HG02678 (cell line): ENCODE measurements around the gene ZBTB8OS.
"Not testable (repeated sequence)": the region's sequence is repeated elsewhere in the genome, so short reads cannot be mapped to it uniquely, and the experiment has no call there.

Experiments used
- ATAC-seq: cut with Tn5 transposase; IDR thresholded peaks from one replicate; pipeline ENCODE4 v1.9.1; 2021; ENCODE audit warnings: mild to moderate bottlenecking, moderate library complexity; ENCODE audit not compliant: unreplicated experiment

Gene ZBTB8OS

DNA sequence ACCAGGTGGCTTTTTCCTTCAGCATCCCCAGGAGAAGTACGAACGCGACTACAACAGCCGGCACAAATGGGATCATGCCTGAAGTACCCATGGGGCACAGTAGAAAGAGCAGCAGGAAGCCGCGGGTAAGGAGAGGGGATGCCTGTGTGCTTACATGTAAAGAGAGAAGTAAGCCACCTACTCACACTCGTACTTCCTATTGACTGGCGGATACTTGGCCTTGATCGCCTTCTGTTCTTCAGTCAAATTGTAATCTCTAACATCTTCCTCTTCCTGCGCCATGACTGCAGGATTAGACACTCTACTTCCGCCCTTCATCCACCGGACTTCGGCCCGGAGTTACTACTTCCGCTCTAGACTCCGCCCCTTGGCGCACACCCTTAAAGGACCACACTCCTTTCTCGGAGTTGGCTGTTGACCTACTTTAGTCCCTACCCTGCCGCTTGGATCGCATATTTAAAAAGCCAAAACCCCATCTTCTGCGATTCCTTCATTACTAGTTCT is at the start of gene ZBTB8OS:
ZBTB8OS (minus strand) TSS at position 303 of the 504 bp plus-strand sequence; CDS start at position 282, 21 bp downstream.
- ATAC-seq, result peak; percentile 60

DNA sequence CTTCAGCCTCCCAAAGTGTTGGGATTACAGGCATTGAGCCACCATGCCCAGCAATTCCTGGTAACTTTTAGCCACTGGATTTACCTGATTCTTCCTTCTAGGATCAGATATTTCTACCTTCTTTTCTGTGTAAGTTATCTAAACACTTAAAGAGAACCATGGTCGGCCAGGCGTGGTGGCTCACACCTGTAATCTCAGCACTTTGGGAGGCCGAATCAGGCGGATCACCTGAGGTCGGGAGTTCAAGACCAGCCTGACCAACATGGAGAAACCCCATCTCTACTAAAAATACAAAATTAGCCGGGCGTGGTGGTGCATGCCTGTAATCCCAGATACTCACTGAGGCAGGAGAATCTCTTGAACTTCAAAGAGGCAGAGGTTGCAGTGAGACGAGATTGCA is 46.6 kb upstream of the ZBTB8OS start:
- not testable (repeated sequence) for ATAC-seq

DNA sequence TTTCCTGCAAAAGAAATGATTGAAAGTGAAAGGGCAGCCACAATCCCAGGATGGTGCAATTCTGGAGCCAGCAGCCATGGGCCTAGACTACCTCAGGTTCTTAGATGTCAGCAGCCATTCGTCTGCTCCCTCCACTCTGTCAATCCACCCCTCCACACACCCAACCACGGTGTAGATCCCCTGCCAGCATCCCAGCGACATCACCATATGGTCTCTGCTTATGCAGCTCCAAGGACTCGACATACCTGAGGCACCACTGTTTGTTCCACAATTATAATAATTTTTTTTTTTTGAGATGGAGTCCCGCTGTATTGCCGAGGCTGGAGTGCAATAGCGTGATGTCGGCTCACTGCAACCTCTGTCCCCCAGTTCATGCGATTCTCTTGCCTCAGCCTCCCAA is 45.7 kb upstream of the ZBTB8OS start:
- ATAC-seq, result no peak

DNA sequence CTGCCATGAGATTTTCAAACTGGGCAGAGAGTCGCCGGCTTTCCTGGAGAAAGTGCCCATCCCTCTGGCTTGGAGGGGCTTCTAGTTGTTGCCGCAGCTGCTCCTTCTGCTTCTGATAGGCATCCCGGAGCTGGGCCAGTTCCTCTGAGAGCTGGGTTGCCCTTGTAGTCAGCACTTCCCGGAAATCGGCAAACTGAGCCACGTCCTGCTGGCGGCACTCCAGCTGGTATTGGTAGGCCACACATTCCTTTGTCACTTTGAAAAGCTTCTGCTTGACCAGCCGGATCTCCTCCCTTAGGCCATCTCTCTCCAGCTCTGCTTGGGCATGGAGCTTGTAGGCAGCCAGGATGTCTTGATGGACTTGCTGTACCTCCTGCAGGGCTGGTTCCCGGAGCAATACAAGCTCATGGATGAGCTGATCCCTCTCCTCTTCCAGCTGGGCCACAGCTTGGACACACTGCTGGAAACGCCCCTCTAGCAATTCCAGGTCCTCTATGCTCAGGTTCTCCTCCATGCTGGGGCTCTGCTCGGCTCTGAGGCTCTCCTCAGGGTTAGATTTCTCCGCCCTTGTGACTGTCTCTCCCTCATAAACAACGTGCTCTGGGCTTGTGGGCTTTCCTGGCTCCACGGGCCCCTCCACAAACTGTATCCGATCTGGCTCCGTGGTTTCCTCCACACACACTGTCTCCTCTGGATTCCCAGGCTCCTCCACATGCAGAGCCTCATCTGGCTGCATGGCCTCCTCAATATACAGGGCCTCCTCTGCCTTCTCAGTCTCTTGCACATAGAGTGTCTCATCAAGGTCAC is 45.0 kb upstream of the ZBTB8OS start:
- no peak for ATAC-seq

DNA sequence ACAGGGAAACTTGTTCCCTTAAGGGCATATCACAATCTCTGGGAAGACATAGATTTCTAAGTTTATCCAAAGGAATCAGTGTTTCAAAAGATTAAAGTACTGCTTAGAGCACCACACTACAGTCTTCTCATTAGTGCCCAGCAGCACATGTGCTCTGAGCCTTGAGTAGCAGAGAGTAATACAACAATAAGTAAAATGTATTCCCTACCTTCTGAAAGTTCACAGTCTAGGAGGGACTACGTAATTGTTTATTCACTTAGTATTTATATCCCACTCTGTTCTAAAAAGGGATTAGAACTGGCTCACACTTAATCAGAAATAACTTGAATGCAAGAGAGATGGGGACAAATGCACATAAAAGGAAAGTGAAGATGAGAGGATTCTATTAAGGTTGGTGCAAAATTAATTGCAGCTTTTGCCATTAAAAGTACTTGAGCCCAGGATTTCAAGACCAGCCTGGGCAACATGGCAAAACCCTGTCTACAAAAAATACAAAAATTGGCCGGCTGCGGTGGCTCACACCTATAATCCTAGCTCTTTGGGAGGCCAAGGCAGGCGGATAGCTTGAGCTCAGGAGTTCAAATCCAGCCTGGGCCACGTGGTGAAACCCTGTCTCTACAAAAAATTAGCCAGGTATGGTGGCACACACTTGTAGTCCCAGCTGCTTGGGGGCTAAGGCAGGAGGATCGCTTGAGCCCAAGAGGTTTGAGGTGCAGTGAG is 43.3 kb upstream of the ZBTB8OS start:
- ATAC-seq, result no peak

DNA sequence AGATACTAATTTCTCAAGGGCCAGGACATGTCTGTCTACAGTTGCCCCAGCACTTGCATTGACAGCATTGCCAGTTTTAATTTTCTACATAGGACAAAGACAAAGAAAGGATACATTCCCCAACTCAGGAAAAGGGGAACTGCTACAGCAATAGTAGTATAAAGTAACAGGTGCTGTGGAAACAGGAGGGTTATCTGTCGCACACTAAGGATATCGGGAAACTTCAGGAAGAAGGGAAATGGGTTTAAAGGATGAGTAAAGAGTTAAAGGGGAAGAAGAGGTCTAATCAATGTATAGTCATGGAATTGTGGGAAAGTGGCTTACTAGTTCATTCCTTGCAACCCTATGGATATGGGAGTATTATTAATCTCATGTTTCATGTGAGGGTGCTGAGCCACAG is 36.0 kb upstream of the ZBTB8OS start:
- ATAC-seq, result no peak

DNA sequence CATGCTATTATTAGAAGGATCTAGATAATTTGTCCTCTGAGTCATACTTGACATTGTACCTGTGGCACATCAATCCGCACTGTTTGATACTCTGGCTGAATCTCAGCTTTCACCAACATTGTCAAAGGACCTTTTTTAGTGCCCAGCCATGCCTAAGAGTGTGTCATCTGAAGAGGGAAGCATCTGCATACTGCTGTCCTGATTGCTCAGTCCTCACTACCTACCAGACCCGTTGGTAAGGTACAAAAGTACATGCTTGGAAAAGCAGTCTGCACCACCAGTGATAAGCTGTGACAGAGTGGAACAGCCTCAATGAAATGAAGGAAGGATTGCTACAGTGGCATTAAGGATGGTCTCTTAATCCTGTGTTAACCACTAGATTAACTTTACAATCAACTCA is 35.1 kb upstream of the ZBTB8OS start:
- ATAC-seq, result no peak

DNA sequence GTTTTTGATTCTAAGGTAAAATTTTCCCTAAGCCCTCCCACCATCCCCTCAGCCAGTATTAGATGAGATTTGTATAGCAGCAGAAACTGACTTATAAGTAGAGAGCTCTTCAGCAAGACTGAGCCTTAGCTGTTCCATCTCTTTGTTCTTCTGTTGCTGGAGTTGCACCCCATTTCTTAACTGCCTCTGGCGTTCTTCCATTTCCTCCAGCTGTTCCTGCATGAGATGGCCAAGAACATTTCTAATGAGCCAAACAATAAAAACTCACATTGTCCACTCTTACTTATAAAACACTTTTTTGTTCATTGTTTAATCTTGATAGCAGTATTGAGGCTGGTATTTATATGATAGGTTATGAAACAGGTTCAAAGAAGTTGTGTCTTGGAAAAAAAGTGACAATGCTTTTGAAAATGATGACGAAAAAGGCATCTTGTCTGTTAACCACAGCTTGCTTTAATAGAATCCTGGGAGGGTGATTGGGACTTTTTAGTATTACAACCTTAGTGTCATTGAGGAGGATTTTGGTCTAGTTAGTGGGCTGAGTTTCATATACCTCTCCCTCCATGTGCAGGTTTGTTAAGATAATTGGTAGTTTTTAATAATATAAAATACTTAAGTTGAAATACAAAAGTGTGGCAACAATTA is 33.9 kb upstream of the ZBTB8OS start:
- no peak for ATAC-seq

DNA sequence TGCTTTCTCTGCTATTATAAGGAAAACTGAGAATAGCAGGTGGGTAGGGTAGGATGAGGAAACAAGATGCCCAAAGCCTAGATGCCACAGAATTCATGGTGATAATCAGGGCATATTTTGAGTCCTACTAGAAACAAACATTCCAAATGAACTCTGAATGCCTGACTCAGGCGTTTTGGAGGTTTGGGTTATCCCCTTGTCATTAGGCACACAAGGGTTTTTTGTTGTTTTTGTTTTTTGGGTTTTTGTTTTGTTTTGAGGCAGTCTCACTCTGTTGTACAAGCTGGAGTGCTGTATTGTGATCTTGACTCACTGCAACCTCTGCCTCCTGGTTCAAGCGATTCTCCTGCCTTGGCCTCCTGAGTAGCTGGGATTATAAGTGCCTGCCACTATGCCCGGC is 33.0 kb upstream of the ZBTB8OS start:
- ATAC-seq, result no peak

DNA sequence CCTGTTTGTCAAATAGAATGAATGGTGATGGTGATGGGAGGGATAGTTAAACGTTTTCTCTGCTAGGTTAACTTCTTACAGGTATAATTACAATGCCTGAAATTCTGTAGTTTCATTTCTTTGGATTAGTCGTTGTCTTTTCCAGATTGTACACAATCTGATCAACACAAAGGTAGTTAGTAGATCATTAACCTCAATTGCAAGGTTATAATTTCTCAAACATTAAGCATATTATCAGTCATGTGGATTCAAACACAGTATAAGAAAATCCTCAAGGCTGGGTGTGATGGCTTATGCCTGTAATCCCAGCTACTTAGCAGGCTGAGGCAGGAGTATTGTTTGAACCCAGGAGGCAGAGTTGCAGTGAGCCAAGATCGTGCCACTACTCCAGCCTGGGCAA is 31.6 kb upstream of the ZBTB8OS start:
- no peak for ATAC-seq

DNA sequence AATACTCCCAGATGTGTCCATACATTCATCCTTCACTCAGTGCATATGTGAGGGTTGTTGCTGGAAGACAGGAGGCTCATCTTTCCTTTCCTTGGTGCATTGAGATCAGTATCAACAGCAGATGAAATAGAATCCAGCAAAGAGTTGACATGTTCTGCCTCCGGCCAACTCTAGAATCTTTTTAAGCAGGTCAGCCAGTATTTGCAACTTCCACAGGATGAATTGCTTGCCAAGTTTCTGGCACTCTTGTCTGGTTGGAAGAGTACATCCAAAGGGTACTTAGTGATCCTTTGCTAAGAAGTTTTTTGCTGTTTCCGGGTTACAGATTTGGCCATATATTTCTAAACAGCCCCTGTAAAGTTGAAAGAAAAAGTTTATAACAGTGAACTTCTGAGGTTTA is 31.2 kb upstream of the ZBTB8OS start:
- ATAC-seq, result no peak

DNA sequence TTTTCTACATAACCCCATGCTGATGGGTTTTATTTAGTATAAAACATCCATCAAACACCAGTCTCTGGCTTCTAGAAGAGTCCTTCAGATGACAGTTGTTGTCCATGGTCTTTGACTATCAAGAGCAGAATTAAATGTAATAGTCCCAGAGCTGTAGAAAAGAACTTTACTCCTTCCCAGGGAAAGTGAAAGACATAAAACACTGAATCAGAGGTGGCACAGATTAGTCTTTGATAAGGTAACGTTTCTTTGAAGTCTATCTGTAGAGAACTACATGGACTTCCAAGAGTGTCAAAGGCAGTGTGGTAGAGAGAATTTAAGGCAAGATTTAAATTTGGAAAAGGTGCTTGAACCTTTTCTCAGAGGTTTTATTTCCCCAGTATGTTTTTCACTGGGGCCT is 30.3 kb upstream of the ZBTB8OS start:
- ATAC-seq, result no peak

DNA sequence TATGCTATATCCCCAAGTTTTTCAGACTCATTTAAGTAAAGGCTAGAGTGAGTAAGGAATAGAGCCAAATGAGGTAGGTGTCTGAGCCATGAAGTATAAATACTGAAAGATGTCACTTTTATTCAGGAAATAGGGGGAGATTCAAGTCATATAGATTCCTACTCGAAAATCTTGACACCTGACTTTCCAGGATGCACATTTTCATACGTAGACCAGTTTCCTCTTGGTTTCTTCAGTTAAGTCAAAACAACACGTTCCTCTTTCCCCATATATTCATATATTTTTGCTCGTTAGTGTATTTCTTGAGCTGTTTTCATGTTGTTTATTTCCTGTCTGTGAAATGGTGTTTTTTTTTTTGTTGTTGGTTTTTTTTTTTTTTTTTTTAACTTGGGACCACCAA is 29.6 kb upstream of the ZBTB8OS start:
- not testable (repeated sequence) for ATAC-seq

DNA sequence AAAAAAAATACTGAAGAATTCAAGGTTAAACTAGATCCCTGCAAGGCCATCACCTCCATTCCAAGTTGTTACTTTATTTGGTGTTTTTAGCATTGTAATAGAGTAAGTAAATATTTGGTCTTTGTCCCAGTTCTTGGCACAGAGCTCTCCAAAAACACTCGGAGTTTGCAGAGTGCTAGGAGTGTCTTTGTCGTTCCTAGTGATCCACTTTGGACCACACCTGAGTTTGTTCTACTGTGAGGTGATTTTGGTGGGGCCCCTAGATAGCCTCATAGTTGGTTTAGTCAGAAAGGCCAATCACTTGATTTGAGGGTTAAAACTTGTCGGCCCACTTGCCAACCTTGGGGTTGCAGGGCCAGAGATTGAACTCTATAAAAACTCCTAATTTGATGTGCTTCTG is 26.6 kb upstream of the ZBTB8OS start:
- ATAC-seq, result no peak

DNA sequence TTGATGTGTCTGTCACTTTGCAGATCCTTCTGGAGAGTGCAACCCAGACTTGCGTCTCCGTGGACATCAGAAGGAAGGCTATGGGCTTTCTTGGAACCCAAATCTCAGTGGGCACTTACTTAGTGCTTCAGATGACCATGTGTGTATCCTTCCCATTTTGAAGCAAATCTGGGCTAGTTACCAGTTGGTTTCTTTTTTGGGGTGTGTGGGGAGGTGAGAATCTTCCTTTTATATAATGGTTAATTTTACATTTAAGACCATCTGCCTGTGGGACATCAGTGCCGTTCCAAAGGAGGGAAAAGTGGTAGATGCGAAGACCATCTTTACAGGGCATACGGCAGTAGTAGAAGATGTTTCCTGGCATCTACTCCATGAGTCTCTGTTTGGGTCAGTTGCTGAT is 18.4 kb upstream of the ZBTB8OS start:
- not testable (repeated sequence) for ATAC-seq

DNA sequence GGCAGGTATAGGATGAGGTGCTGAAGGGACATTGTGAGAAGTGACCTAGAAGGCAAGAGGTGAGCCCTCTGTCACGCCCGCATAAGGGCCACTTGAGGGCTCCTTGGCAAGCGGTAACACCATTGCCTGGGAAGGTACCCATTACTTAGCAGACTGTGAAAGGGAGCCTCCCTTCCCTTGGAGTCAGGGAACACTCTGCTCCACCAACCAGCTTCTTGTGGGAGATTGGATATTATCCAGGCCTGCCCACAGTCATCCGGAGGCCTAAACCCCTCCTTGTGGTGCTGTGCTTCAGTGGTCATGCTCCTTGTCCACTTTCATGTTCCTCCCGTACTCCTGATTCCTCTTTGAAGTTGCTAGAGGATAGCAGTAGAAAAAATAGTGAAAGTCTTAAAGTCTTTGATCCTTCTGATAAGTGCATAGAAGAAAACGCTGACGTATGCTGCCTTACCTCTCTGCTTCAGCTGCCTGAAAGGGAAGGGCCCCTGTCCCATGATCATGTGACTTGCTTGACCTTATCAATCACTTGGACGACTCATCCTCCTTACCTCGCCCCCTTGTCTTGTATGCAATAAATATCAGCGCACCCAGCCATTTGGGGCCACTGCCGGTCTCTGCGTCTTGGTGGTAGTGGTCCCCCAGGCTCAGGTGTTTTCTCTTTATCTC is 16.7 kb upstream of the ZBTB8OS start:
- ATAC-seq, result no peak

DNA sequence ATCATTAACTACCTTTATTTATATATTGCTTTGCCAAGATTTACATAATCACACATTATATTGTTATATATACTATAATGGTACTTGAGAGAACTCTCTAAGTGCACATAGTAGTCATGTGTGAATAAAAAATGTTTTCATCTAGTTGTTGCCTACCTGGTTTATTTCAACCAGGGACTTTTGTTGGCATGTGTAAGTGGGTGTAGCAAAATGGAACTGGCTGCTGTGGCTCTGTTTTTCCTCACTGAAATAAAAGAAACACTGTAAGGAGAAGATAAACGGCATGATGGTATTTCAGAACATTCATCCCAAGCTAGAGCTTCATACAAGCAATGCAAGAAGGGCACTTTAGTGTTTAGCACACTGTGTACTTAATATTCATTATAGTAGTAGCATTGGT is 15.6 kb upstream of the ZBTB8OS start:
- no peak for ATAC-seq

DNA sequence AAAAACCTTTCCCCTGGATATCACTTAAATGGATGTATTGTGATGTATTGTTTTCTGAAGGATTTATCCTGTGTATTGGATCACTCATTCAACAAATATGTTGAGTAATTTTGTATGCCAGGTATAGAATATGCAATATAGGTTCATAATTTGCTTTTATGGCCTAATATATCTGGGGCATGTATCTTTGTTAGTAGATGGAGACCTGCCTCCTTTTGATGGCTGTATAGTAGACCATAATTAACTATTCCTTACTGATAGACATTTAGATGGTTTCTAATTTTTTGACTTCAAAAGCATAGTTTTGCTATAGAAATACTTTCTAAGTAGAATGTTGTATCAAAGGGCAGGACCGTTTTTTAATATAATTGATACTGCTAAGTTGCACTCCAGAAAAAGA is 9.2 kb upstream of the ZBTB8OS start:
- no peak for ATAC-seq

DNA sequence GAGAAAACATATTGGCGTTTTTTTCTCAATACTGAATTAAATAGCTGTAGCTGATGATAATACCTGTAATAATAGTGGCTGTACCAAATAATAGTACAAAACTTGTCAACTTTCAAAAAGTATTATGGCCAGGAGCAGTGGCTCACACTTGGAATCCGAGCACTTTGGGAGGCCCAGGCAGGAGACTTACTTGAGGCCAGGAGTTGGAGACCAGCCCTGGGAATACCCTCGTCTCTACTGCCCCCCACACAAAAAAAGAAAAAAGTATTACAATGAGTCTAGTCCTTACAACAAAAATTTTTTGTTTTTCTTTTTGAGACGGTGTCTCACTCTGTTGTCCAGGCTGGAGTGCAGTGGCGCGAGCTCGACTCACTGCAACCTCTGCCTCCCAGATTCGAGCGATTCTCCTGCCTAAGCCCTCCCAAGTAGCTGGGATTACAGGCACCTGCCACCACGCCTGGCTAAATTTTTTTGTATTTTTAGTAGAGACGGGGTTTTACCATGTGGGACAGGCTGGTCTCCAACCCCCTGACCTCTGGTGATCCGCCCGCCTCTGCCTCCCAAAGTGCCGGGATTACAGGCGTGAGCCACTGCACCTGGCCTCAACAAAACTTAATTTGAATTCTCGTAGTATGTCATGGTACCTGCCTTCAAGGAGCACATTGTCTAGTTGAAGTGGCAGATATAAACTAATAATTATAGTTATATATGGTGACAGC is 2.1 kb upstream of the ZBTB8OS start:
- ATAC-seq, result no peak

DNA sequence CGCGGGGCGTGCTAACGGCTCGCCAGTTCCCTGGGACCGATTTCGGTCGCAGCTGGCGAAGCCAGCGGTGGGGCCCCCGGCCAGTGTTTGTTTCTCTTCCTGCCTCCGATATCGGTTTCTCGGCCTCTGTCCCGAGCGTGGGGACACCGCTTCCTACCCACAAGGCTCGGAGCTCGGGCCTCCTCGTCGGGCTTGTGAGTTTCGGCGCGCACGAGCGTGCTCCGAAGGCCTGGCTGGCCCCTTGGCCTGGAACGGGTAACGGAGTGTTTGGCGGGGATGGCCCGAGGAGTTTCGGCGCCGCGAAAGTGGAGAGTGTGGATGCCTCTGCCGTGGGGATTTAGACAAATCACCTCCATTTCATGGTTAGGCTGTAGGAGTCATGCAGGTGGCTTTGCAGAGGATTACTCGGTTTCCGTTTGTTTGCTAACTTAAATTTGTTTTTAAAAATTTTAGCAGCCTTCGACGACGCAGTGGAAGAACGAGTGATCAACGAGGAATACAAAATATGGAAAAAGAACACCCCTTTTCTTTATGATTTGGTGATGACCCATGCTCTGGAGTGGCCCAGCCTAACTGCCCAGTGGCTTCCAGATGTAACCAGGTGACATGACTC is 1.2 kb upstream of the ZBTB8OS start:
- peak; percentile 19 for ATAC-seq
